Measurements from ENCODE around the gene BOLL. TPM values are rescaled to one million over a fixed set of nuclear protein-coding genes. Genes with fewer than 3 reads are reported as not detected.
A peak's percentile ranks its signal among the peaks of the same experiment; 100 is the strongest.
"Not testable (repeated sequence)": the region's sequence is repeated elsewhere in the genome, so short reads cannot be mapped to it uniquely, and the experiment has no call there.

The BOLL gene
- total RNA-seq, result not detected
- long read RNA-seq, result 0 reads

- TF ChIP-seq POLR2A (IDR thresholded peaks at IDR 0.05) (no peak), CTCF (IDR thresholded peaks at IDR 0.05) (no peak)
- Histone ChIP-seq H3K27me3 (peaks cover 0 to 17% of the 10 kb centered on the region in 2 donors), H3K36me3 (no peaks in the 10 kb centered on the region), H3K4me3 (peak within 1 kb of the TSS in 2 of 3 donors; percentile 16 to 35), H3K27ac (no peak within 1 kb of the TSS), H3K9me3 (no peaks in the 10 kb centered on the region), H3K4me1 (peaks cover 0 to 7% (median 0%) of the 10 kb centered on the region in 4 donors)
- DNase-seq, result peak in 1 of 3 donors; percentile 56
- peak in 1 of 4 donors; percentile 46 for ATAC-seq
- 88% methylated on average over 26 of the region's 80 CpGs for WGBS (ENCODE audit: insufficient coverage, low coverage, low lambda C conversion rate, missing lambda C conversion rate)
- intact Hi-C loops (cut with DNase I), result loop anchor here in 1 of 2 donors (10.0 kb wide), 1 partner anchor 240 kb away; no protein-coding TSS in a partner anchor
Measured at GRCh38 chr2:197784956-197785941, at the start of gene BOLL. BOLL (minus strand) TSS chr2:197785319; CDS start chr2:197781850, 3,469 bp downstream.

- H3K27ac ChIP-seq; H3K4me3 ChIP-seq; H3K9me3 ChIP-seq; H3K36me3 ChIP-seq; H3K27me3 ChIP-seq; H3K4me1 ChIP-seq; intact Hi-C loops (cut with DNase I); ATAC-seq; DNase-seq: not testable (repeated sequence)
- WGBS (ENCODE audit: insufficient coverage, low coverage, low lambda C conversion rate, missing lambda C conversion rate), result 75% methylated on average over 2 of the region's 2 CpGs
Measured at GRCh38 chr2:197834771-197835170, 49.7 kb upstream of the BOLL start.

GRCh38 chr2:197828464-197829135 lies 43.5 kb upstream of the BOLL start:
- H3K9me3 ChIP-seq, result peaks cover 0 to 2% (median 0%) of the 10 kb centered on the region in 4 donors
- no peaks in the 10 kb centered on the region for H3K27me3 ChIP-seq
- no peaks in the 10 kb centered on the region for H3K36me3 ChIP-seq
- TF ChIP-seq CTCF (IDR thresholded peaks at IDR 0.05) (no peak), POLR2A (IDR thresholded peaks at IDR 0.05) (no peak)
- ATAC-seq (no peak), DNase-seq (no peak)
- 33% methylated on average over 1 of the region's 1 CpG for WGBS (ENCODE audit: insufficient coverage, low coverage, low lambda C conversion rate, missing lambda C conversion rate)
- H3K4me3 ChIP-seq, result no peak overlapping the region
- no peak overlapping the region for H3K27ac ChIP-seq
- H3K4me1 ChIP-seq, result no peaks in the 10 kb centered on the region
- intact Hi-C loops (cut with DNase I), result no loop called here

- TF ChIP-seq CTCF (IDR thresholded peaks at IDR 0.05) (no peak), POLR2A (IDR thresholded peaks at IDR 0.05) (no peak)
- H3K4me1 ChIP-seq, result no peaks in the 10 kb centered on the region
- intact Hi-C loops (cut with DNase I), result no loop called here
- 48% methylated on average over 2 of the region's 2 CpGs for WGBS (ENCODE audit: insufficient coverage, low coverage, low lambda C conversion rate, missing lambda C conversion rate)
- H3K27ac ChIP-seq, result no peak overlapping the region
- peaks cover 0 to 2% (median 0%) of the 10 kb centered on the region in 4 donors for H3K9me3 ChIP-seq
- no peaks in the 10 kb centered on the region for H3K27me3 ChIP-seq
- no peak for DNase-seq
- no peak for ATAC-seq
- H3K36me3 ChIP-seq, result no peaks in the 10 kb centered on the region
- H3K4me3 ChIP-seq, result no peak overlapping the region
Measured at GRCh38 chr2:197827618-197828017, 42.5 kb upstream of the BOLL start.
